ENCODE results near the gene COG5.

COG5 gene

DNA sequence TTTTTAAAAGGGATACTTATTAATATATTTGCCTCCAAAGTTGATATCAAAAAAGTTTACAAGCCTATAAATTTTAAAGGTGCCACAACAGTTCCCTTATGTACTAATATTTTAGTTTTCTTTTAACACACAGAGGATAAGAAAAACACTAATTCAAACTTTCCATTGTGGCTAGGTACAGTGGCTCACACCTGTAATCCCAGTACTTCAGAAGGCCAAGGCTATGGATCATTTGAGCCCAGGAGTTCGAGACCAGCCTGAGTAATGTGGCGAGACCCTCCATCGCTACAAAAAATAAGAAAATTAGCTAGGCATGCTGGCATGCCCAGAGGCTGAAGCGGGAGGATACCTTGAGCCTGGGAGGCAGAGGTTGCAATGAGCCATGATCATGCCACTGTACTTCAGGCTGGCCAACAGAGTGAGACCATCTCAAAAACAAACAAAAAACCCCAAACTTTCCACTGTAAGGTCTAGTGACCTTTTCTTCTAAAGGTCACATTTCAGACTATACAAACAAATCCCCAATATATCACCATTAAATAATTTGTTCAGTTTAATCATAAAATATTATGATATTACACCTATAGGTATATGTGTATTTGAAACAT, 287.4 kb downstream of the COG5 start:
- TF ChIP-seq, protein P1, sequence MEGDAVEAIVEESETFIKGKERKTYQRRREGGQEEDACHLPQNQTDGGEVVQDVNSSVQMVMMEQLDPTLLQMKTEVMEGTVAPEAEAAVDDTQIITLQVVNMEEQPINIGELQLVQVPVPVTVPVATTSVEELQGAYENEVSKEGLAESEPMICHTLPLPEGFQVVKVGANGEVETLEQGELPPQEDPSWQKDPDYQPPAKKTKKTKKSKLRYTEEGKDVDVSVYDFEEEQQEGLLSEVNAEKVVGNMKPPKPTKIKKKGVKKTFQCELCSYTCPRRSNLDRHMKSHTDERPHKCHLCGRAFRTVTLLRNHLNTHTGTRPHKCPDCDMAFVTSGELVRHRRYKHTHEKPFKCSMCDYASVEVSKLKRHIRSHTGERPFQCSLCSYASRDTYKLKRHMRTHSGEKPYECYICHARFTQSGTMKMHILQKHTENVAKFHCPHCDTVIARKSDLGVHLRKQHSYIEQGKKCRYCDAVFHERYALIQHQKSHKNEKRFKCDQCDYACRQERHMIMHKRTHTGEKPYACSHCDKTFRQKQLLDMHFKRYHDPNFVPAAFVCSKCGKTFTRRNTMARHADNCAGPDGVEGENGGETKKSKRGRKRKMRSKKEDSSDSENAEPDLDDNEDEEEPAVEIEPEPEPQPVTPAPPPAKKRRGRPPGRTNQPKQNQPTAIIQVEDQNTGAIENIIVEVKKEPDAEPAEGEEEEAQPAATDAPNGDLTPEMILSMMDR (IDR thresholded peaks at IDR 0.05): no peak
- Histone ChIP-seq H3K36me3 (no peaks in the 10 kb centered on the region), H3K27ac (no peak overlapping the region), H3K9me3 (no peaks in the 10 kb centered on the region), H3K4me1 (ENCODE audit: control insufficient read depth in 1 of 2, insufficient read depth in 1 of 2, low read depth in 1 of 2, low read length in 1 of 2) (no peaks in the 10 kb centered on the region), H3K27me3 (no peaks in the 10 kb centered on the region), H3K4me3 (ENCODE audit: low read depth in 1 of 2, low read length in 1 of 2) (no peak overlapping the region)

DNA sequence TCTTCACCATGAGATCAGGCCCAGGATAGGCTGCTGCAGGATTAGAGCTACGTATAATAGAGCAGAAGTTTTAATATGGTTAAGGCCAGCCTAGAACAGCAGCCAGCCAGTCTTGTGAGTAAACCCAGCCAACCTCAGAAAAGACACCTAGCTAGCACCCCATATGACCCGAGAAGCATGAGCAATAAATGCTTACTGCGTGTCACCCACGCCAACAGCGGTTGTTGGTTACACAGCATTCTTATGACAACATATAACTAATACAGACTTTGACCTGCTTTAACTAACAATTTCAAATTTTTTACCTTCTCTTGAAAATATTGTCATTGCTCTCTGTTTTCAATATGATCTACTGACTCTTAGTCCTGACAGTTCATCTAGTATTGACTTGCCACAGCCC, 289.2 kb downstream of the COG5 start:
- Histone ChIP-seq H3K27ac (no peak overlapping the region), H3K4me1 (ENCODE audit: control insufficient read depth in 1 of 2, insufficient read depth in 1 of 2, low read depth in 1 of 2, low read length in 1 of 2) (no peaks in the 10 kb centered on the region), H3K36me3 (peaks cover 4% of the 10 kb centered on the region), H3K27me3 (no peaks in the 10 kb centered on the region), H3K4me3 (ENCODE audit: low read depth in 1 of 2, low read length in 1 of 2) (no peak overlapping the region), H3K9me3 (no peaks in the 10 kb centered on the region)
- TF ChIP-seq, protein P1 (IDR thresholded peaks at IDR 0.05): no peak

DNA sequence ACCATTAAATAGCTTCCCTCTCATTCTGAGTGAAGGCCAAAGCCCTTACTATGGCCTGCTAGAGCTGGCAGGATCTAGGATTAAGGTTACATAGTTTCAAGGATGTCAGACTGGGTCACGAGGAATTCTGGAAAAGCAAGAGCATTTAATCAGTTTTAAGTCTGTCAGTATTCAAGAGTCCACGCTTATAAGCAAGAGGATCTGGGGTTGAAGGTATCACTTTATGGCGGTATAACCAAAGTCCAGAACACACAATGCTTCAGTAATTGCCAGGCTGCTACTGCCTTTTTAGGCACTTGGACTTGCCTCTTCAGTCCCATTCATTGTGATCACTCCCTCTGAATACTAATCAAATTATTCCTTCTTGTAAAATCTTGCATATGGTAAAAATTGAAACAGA, 293.9 kb downstream of the COG5 start:
- H3K27ac ChIP-seq: no peak overlapping the region
- H3K9me3 ChIP-seq: no peaks in the 10 kb centered on the region
- no peaks in the 10 kb centered on the region for H3K27me3 ChIP-seq
- H3K36me3 ChIP-seq: peaks cover 4% of the 10 kb centered on the region
- TF ChIP-seq, protein P1 (IDR thresholded peaks at IDR 0.05): no peak
- no peaks in the 10 kb centered on the region for H3K4me1 ChIP-seq (ENCODE audit: control insufficient read depth in 1 of 2, insufficient read depth in 1 of 2, low read depth in 1 of 2, low read length in 1 of 2)
- no peak overlapping the region for H3K4me3 ChIP-seq (ENCODE audit: low read depth in 1 of 2, low read length in 1 of 2)

DNA sequence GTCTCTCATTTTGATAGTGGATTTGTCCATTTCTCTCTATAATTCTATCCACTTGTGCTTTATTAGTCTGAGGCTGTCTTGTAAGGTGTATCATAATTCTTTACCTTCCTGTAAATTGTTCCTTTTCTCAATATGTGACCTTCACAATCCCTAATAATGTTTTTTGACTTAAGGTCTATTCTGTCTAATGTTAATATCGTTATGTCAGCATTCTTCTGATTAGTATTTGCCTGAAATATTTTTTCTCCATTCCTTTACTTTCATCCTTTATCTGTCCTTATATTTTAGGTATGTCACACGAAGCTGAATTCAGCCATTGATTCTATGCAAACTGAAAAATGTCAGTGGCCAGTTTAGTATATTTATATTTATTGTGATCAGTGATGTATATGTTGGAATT, 295.1 kb downstream of the COG5 start:
- peaks cover 4% of the 10 kb centered on the region for H3K36me3 ChIP-seq
- H3K27me3 ChIP-seq: no peaks in the 10 kb centered on the region
- H3K9me3 ChIP-seq: no peaks in the 10 kb centered on the region
- TF ChIP-seq, protein P1 (IDR thresholded peaks at IDR 0.05): no peak
- no peaks in the 10 kb centered on the region for H3K4me1 ChIP-seq (ENCODE audit: control insufficient read depth in 1 of 2, insufficient read depth in 1 of 2, low read depth in 1 of 2, low read length in 1 of 2)
- H3K27ac ChIP-seq: no peak overlapping the region
- H3K4me3 ChIP-seq (ENCODE audit: low read depth in 1 of 2, low read length in 1 of 2): no peak overlapping the region

DNA sequence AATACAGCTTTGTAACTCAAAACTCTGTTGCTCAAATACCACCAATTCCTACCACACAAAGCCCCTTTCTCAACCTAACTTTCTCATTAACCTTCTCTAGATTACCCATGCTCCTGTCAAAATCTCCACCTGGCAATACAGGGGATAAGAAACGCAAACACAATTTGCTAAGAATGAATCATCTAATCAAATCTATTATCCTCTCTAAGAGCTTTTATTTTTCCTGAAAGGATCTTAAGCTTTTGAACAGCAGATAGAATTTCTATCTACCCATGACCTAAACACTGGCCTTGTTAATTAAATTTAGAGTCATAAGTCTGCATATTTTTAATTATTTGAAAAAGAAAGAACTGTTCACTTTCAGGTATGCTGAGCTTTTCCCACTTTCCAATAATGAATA, 296.6 kb downstream of the COG5 start:
- Histone ChIP-seq H3K27ac (no peak overlapping the region), H3K9me3 (no peaks in the 10 kb centered on the region), H3K27me3 (no peaks in the 10 kb centered on the region), H3K36me3 (peaks cover 4% of the 10 kb centered on the region), H3K4me1 (ENCODE audit: control insufficient read depth in 1 of 2, insufficient read depth in 1 of 2, low read depth in 1 of 2, low read length in 1 of 2) (no peaks in the 10 kb centered on the region), H3K4me3 (ENCODE audit: low read depth in 1 of 2, low read length in 1 of 2) (no peak overlapping the region)
- TF ChIP-seq, protein P1 (IDR thresholded peaks at IDR 0.05): no peak

DNA sequence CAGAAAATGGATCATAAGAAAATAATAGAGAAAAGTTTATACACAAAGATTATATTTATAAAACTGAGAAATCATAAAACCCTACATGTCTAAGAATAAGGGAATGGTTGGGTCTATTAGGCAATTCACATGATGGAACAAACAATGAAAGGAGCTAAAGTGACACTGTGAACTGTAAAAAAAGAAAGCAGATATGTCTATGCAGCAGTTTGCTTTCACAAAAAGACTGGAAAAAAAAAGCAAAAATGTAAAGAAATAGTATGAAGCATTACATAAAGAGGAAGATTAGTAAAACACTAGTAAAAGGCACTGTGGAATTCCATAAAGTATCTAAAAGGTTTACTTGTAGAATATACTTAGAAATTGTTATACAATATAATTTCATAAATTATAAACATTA, 299.0 kb downstream of the COG5 start:
- TF ChIP-seq, protein P1 (IDR thresholded peaks at IDR 0.05): no peak
- Histone ChIP-seq H3K27ac (no peak overlapping the region), H3K9me3 (no peaks in the 10 kb centered on the region), H3K27me3 (no peaks in the 10 kb centered on the region), H3K4me1 (ENCODE audit: control insufficient read depth in 1 of 2, insufficient read depth in 1 of 2, low read depth in 1 of 2, low read length in 1 of 2) (no peaks in the 10 kb centered on the region), H3K4me3 (ENCODE audit: low read depth in 1 of 2, low read length in 1 of 2) (no peak overlapping the region), H3K36me3 (peaks cover 2% of the 10 kb centered on the region)

Data from neutrophil (primary cell).